Testis (tissue), 3 donors: Measurements from ENCODE around the gene PHF2. TPM values are rescaled to one million over a fixed set of nuclear protein-coding genes. Genes with fewer than 3 reads are reported as not detected.

Source experiments
- DNase-seq: peaks from one replicate; pipeline ENCODE4 v3.0.0-alpha.2; 2019
- H3K27ac ChIP-seq, 2 donors: fragments of 200-600 bp; sonication (generic); one replicate each; pipeline ENCODE4 v1.5.1; 2019
- H3K27me3 ChIP-seq: fragments of 200-600 bp; sonication (generic); one replicate; pipeline ENCODE4 v1.5.1; 2019
- H3K36me3 ChIP-seq: fragments of 200-600 bp; sonication (generic); one replicate; pipeline ENCODE4 v1.5.1; 2017; ENCODE audit warnings: low read depth; ENCODE audit errors: missing control alignments
- H3K4me1 ChIP-seq: fragments of 200-600 bp; sonication (generic); one replicate; pipeline ENCODE4 v1.5.1; 2019
- H3K4me3 ChIP-seq, 2 donors: fragments of 200-600 bp; sonication (generic); one replicate each; pipeline ENCODE4 v1.5.1; 2017 to 2019
- H3K9me3 ChIP-seq: fragments of 200-600 bp; sonication (generic); one replicate; pipeline ENCODE4 v1.5.1; 2017
- POLR2A ChIP-seq: fragments of 450-650 bp; IDR thresholded peaks from one replicate; pipeline ENCODE4 v1.6.1; 2017; ENCODE audit warnings: antibody characterized with exemption, mild to moderate bottlenecking, moderate library complexity
- WGBS, 2 donors: methylation state at CpG; one replicate each; pipeline ENCODE4 v1.1.5; 2018; 5-methylcytosine and 5-hydroxymethylcytosine counted together
- intact Hi-C: fragments of 100-400 bp; cut with DNase I; formaldehyde crosslinking; loops from one replicate; pipeline ENCODE4 v1.15.1; 2023; ENCODE audit warnings: low total_unique reads
- polyA plus RNA-seq: library from polyadenylated mRNA; stranded (reverse); fragments of 350-450 nt; fragmentation: Illumina TruSeq; extraction: RNeasy Lipid Tissue Mini Kit (QIAGEN cat#74804); gene quantifications from one replicate; pipeline ENCODE4 v1.2.3, GENCODE V29; 2014; ENCODE audit warnings: low read depth, low replicate concordance; ENCODE audit not compliant: insufficient read depth
- total RNA-seq, 2 donors: library from RNA; depleted of rRNA; stranded (reverse); fragments of >200 nt; gene quantifications; one replicate each; pipeline ENCODE4 v1.2.3, GENCODE V29; 2016
- TF ChIP-seq, protein P1 (sequence below), 3 experiments: fragments of 450-650 bp in 2 of 3; fragments of 200-600 bp in 1 of 3; sonication (generic) in 1 of 3; IDR thresholded peaks; one replicate each; pipeline ENCODE4 v1.5.1; 2016 to 2019; ENCODE audit warnings: antibody characterized with exemption in 3 of 3, mild to moderate bottlenecking in 2 of 3, moderate library complexity in 1 of 3

The PHF2 gene
- total and polyA plus RNA-seq, 3 donors from 2014 or later = 19.6 to 22.1 (median 20.6) TPM

DNA sequence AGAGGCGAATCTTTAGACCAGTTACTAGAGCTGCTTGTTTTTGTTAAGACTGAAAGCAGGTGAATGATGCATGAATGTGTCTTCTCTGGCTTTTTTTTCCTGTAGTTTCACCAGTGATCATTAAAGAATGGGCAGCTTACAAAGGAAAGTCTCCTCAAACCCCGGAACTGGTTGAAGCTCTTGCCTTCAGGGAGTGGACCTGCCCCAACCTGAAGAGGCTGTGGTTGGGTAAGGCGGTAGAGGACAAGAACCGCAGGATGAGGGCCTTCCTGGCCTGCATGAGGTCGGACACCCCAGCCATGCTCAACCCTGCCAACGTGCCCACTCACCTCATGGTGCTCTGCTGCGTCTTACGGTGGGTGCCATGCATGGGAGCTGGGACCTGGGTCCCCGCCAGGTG is 33.3 kb upstream of the PHF2 start:
- TF ChIP-seq POLR2A = no peak
- TF ChIP-seq, protein P1, sequence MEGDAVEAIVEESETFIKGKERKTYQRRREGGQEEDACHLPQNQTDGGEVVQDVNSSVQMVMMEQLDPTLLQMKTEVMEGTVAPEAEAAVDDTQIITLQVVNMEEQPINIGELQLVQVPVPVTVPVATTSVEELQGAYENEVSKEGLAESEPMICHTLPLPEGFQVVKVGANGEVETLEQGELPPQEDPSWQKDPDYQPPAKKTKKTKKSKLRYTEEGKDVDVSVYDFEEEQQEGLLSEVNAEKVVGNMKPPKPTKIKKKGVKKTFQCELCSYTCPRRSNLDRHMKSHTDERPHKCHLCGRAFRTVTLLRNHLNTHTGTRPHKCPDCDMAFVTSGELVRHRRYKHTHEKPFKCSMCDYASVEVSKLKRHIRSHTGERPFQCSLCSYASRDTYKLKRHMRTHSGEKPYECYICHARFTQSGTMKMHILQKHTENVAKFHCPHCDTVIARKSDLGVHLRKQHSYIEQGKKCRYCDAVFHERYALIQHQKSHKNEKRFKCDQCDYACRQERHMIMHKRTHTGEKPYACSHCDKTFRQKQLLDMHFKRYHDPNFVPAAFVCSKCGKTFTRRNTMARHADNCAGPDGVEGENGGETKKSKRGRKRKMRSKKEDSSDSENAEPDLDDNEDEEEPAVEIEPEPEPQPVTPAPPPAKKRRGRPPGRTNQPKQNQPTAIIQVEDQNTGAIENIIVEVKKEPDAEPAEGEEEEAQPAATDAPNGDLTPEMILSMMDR (IDR thresholded peaks at IDR 0.05) = no peak
- intact Hi-C loops = no loop called here
- H3K27me3 ChIP-seq = no peaks in the 10 kb centered on the region
- WGBS, 2 donors = 93 to 98% methylated on average over 9 of the region's 9 CpGs
- H3K4me3 ChIP-seq = no peak overlapping the region
- no peaks in the 10 kb centered on the region for H3K4me1 ChIP-seq
- H3K9me3 ChIP-seq = no peaks in the 10 kb centered on the region
- no peak for DNase-seq
- no peak overlapping the region for H3K27ac ChIP-seq
- no peaks in the 10 kb centered on the region for H3K36me3 ChIP-seq

DNA sequence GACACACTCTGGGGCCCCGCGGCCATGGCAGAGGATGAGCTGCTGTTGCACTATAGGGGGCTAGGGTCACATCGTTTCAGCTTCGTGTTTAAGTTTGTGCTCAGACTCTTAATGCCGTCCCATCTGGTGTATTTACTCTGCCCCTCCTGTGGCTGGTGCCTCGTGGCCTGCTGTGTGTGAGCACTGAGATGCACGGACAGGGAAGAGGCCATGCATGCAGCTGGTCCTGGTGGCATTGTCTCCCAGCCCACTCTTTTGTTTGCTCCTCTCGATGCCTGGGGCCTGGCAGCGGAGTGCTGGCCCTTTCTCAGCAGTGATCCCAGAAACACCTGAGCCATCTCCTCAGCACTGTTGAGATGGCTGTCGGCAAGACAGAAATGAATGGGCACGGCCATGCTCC is 30.0 kb upstream of the PHF2 start:
- Histone ChIP-seq H3K27me3 (no peaks in the 10 kb centered on the region), H3K36me3 (no peaks in the 10 kb centered on the region), H3K4me1 (no peaks in the 10 kb centered on the region), H3K4me3 (no peak overlapping the region), H3K9me3 (no peaks in the 10 kb centered on the region), H3K27ac (no peak overlapping the region)
- DNase-seq = no peak
- WGBS, 2 donors = 93 to 94% methylated on average over 11 of the region's 11 CpGs
- TF ChIP-seq, protein P1 (IDR thresholded peaks at IDR 0.05) = no peak
- TF ChIP-seq POLR2A = no peak
- intact Hi-C loops = no loop called here

DNA sequence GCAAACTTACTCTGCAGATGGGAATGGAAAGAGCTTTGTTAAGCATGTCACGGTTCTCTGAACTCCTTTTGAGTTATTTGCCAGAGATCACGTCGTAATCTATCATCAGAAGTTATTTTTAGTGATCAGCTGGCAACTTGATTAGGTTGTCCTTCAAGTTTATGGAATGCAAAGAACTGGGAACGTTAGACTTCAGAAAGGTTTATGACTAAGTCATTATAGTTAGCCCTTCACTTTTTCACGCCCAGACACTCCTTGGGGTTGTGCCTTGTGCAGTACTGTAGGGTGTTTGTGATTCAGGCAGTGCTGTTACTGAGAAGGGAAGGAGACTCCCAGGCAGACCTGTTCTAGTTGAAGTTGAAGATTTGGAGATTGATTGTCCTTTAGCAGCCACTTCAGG is 26.8 kb upstream of the PHF2 start:
- no peak overlapping the region for H3K4me3 ChIP-seq
- H3K9me3 ChIP-seq = no peaks in the 10 kb centered on the region
- no peak overlapping the region for H3K27ac ChIP-seq
- intact Hi-C loops = no loop called here
- no peaks in the 10 kb centered on the region for H3K27me3 ChIP-seq
- H3K36me3 ChIP-seq = no peaks in the 10 kb centered on the region
- peaks cover 7% of the 10 kb centered on the region for H3K4me1 ChIP-seq
- TF ChIP-seq, protein P1 (IDR thresholded peaks at IDR 0.05) = no peak
- TF ChIP-seq POLR2A = no peak
- DNase-seq = no peak
- WGBS, 2 donors = 45 to 48% methylated on average over 5 of the region's 5 CpGs

DNA sequence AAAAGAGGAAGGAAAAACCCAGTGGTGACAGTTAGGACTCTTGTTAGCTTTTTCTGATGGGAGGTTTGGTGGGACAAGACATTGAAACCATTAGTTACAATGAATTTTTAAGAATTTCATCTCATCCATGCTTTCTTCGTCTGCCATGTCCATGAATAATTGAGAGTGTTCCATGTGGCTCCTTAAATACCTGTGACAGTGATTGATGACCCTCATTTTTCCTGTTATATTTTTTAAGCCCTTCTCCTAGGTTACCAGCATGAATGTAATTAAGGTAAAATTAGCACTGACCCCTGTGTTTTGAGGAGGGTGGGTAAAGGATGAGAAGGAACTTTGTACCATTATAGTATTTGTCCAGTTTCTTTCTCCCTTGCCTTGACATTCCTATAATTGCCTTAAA is 23.5 kb upstream of the PHF2 start:
- no peak overlapping the region for H3K27ac ChIP-seq
- peaks cover 7% of the 10 kb centered on the region for H3K4me1 ChIP-seq
- H3K9me3 ChIP-seq = no peaks in the 10 kb centered on the region
- TF ChIP-seq POLR2A = no peak
- TF ChIP-seq, protein P1 (IDR thresholded peaks at IDR 0.05) = no peak
- no peaks in the 10 kb centered on the region for H3K36me3 ChIP-seq
- no peak overlapping the region for H3K4me3 ChIP-seq
- no peak for DNase-seq
- H3K27me3 ChIP-seq = no peaks in the 10 kb centered on the region
- intact Hi-C loops = no loop called here
- 97 to 100% methylated on average over 1 of the region's 1 CpG for WGBS, 2 donors

DNA sequence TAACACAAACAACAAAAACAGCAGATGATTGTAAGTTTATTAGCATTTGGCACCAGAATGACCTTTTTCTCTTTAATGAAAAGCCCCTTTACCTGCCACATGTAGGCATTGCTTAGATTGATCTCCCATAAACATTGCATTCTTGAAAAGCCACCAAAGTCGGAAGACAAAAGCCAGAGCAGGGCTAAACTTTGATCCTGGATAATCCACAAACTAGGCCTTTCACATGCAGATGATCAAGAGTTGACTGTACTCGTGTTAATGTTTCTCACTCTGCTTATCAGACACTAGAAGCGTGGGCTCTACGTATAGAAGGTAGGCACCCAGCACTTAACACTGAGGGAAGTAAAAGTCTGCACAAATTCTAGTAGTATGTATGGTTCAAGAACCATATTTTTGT is 21.0 kb upstream of the PHF2 start:
- 81 to 93% methylated on average over 4 of the region's 4 CpGs for WGBS, 2 donors
- intact Hi-C loops = no loop called here
- H3K27me3 ChIP-seq = no peaks in the 10 kb centered on the region
- H3K27ac ChIP-seq = no peak overlapping the region
- H3K36me3 ChIP-seq = no peaks in the 10 kb centered on the region
- H3K9me3 ChIP-seq = no peaks in the 10 kb centered on the region
- TF ChIP-seq, protein P1 (IDR thresholded peaks at IDR 0.05) = no peak
- H3K4me1 ChIP-seq = peaks cover 7% of the 10 kb centered on the region
- no peak overlapping the region for H3K4me3 ChIP-seq
- DNase-seq = no peak
